Measurements from ENCODE around the gene FAM219B.

DNA sequence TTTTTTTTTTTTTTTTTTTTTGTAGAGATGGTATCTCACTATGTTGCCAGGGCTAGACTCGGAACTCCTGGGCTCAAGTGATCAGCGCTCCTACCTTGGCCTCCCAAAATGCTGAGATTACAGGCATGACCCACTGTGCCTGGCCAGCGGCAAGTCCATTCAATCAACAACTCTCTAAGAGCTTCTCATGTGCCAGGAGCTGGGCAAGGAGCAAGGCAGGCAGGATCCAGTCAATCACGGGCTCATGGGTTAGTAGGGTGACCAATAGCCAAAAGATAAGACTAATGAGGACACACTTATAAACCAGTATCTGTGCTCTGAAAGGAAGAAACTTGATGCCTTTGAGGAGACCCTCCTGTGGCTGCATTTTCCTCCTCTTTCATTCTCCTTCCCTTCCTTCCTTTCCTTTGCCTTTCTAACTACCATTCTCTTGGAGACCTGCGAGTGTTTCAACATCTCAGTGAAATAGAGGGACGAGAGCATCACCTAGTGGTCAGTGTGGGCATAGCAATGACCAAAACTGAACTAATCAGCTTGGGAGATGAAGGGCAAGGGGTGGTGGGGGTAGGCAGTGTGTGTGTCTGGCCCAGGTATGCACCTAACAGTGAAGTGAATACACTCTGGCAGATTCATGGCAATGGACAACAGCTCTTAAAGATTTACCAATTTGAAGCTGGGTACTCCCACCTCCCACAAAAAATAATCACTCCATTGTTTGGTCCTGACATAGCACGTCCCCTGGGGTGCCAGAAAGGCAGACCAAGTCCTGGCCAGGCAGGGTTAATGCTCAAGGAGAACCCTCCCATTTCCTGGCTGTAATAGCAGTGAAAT, 43.6 kb upstream of the FAM219B start:
- TF ChIP-seq, protein P1, sequence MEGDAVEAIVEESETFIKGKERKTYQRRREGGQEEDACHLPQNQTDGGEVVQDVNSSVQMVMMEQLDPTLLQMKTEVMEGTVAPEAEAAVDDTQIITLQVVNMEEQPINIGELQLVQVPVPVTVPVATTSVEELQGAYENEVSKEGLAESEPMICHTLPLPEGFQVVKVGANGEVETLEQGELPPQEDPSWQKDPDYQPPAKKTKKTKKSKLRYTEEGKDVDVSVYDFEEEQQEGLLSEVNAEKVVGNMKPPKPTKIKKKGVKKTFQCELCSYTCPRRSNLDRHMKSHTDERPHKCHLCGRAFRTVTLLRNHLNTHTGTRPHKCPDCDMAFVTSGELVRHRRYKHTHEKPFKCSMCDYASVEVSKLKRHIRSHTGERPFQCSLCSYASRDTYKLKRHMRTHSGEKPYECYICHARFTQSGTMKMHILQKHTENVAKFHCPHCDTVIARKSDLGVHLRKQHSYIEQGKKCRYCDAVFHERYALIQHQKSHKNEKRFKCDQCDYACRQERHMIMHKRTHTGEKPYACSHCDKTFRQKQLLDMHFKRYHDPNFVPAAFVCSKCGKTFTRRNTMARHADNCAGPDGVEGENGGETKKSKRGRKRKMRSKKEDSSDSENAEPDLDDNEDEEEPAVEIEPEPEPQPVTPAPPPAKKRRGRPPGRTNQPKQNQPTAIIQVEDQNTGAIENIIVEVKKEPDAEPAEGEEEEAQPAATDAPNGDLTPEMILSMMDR (IDR thresholded peaks at IDR 0.05): peak; percentile 96
- TF ChIP-seq ZFX (IDR thresholded peaks at IDR 0.05; ENCODE audit: borderline replicate concordance): no peak

All from 22Rv1 (cell line).